ENCODE results near the gene CALHM1.
"Not testable (repeated sequence)": the region's sequence is repeated elsewhere in the genome, so short reads cannot be mapped to it uniquely, and the experiment has no call there.

The CALHM1 gene

DNA sequence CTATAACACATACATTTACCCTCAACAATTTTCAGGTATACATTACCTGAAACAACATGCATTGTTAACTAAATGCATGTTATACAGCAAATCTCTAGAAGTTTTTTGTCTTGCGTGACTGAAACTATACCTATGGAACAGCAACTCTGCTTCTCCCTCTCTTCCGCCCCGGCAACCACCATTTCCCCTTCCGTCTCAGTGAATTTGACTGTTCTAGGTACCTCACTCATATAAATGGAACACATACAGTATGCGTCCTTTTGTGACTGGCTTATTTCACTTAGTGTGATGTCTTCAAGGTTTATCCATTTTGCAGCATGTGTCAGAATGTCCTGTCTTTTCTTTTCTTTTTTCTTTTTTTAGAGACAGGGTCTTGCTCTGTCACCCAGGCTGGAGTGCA is 29.1 kb downstream of the CALHM1 start:
- DNase-seq (ENCODE audit: low read depth), result no peak

DNA sequence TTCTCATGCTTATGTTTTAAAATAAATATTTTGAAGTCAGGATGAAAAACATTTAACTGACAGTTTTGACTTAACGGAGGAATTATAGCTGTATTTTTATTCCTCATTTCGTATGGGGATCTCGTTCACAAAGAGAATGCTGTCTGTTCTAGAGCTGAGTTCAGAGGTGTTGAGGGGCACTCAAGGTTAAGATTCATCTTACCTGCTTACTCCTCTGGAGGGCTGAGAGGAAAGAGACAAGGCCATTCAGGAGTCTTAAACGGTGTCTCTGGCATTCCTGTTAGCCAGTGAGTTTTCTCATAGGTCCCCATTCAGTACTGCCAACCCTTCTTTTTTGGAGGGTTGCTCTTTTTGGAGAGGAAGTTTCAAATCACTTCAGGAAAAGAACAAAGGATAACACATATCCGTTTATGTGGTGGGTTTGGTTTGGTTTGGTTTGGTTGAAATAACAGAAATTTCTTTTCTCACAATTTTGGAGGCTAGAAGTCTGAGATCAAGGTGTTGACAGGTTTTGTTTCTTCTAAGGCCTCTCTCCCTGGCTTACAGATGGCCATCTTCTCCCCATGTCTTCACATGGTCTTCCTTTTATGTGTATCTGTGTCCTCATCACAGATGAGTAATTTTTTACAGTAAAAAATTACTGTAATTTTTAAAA is 29.6 kb downstream of the CALHM1 start:
- DNase-seq (ENCODE audit: low read depth), result no peak

DNA sequence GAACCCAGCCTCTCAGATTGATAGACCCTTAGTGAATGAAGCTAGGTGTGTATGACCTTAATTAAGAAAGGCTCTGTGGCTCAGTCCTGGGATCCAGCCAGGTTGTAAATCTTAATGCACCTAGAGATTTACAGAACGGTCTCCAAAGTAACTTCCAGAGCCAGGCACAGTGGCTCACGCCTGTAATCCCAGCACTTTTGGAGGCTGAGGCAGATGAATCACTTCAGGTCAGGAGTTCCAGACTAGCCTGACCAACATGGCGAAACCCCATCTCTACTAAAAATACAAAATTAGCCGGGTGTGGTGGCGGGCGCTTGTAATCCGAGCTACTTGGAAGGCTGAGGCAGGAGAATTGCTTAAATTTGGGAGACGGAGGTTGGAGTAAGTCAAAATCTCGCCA is 30.8 kb downstream of the CALHM1 start:
- no peak for DNase-seq (ENCODE audit: low read depth)

DNA sequence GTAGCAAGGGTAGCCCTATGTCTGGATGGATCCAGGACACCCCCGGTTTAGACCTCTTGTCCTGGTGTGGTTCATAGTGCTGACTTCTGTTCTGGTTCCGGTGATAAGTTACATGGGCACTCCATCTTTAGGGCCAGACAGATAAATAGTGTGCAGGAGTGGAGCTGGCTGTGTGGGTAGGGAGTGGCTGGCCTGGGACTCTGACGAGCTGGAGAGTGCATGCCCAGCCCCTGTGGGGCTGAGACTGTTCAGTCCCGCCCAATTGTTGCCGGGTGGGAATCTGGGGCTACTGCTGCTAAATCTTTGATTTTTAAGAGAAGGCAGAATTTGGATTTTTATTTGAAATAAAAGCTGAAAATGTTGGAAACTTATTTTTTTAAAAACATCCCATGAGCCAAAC is 35.0 kb downstream of the CALHM1 start:
- DNase-seq (ENCODE audit: low read depth), result no peak

DNA sequence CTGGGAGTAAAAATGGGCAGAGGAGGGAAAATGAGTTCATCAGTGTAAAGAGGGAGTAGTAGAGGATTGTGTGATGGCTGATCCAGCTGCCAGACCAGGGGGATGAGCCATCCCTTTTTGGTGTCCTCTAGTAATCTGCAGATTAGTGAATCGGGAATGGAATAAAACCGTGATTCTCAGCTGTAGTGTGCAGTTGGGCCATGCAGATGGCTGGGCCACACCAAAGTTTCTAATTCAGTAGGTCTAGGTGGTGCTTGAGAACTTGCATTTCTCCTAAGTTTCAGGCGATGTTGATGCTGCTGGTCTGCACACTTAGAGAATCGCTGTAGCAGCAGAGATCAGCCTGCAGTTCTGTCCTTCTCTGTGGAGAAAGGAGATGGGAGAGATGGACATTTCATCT is 39.6 kb downstream of the CALHM1 start:
- no peak for DNase-seq (ENCODE audit: low read depth)

DNA sequence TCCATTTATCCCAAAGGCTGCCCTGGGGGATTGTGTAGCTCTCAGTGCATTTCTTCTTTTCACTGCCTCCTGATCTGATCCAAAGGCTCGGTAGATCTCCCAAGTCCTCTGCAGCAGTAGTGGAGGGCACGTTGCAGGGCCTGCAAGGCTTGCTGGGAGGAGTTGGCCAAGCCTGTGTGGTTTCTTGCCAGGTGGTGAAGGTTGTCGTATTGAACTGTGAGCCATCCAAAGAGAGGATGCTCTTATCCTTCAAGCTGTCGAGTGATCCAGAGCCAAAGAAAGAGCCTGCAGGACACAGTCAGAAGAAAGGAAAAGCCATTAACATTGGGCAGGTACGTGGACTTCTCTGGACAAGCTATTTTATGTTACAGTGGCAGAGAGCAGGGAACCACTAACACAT is 41.1 kb downstream of the CALHM1 start:
- DNase-seq (ENCODE audit: low read depth), result no peak

DNA sequence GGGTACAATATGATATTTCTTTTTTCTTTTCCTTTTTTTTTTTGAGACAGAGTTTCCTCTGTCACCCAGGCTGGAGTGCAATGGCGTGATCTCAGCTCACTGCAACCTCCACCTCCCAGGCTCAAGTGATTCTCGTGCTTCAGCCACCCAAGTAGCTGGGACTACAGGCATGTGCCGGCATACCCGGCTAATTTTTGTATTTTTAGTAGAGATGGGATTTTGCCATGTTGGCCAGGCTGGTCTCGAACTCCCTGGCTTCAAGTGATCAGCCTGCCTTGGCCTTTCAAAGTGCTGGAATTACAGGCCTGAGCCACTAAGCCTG is 41.6 kb downstream of the CALHM1 start:
- DNase-seq (ENCODE audit: low read depth), result not testable (repeated sequence)

DNA sequence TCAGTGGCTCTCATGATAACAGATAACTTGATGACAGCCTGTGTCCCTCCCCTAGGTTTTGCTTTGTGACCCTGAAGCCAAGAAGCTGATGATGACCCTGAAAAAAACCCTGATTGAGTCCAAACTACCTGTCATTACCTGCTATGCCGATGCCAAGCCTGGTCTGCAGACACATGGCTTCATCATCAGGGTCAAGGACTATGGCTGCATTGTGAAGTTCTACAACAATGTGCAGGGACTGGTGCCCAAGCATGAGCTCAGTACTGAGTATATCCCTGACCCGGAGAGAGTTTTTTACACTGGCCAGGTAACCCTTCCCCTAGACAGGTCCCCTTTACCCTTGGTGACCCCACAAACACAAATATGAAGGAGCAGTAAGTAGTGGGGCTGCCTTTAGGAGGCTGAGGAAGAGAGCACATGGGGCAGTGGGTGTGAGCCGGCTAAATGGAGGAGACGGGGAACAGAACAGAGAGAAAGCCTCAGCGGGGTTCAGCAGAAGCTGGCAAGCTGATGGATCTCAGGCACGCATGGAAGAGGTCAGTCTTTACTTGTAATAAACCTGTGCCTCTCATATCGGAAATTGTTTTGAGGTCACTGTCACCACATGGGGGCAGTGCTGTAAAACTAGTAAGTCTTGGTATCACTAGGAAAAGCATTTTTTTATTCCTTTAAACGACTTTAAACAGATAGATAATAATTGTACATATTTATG is 42.1 kb downstream of the CALHM1 start:
- DNase-seq (ENCODE audit: low read depth), result peak; percentile 51

DNA sequence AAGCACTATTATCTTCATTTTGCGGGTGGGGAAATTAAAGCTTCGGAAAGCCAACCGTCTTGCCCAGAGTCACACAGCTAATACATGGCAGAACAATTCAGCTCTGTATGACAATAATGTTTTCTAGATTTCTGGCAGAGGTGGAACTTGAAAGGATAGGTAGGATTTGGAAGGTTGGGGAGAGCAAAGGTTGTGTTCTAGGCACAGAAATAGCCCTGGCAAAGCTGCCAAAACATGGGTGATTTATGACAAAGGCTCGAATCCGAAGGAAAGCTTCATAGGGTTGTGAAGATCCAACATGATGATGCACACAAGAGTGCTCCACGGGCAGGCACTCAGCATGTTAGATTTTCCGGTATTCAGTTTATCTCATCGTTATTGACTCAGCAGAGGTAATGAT is 43.1 kb downstream of the CALHM1 start:
- no peak for DNase-seq (ENCODE audit: low read depth)

DNA sequence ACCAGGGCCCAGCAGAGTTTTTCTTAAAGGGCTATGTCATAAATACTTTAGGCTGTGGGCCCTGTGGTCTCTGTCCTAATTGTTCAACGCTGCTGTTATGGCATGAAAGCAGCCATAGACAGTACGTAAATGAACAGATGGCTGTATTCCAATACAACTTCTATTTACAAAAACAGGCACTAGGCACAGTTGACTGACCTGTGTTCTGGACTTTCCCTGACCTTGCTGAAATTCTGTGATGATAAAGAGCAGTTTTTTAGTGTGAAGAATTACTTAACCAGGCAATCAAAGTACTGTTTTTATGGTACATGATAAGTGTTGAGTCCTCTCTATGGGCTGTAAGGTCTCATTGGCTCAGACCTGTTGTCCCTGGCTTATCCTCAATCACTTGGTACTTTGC is 45.1 kb downstream of the CALHM1 start:
- no peak for DNase-seq (ENCODE audit: low read depth)
